ENCODE measurements around the gene PLEKHM2.
A peak's percentile ranks its signal among the peaks of the same experiment; 100 is the strongest.
"Not testable (repeated sequence)": the region's sequence is repeated elsewhere in the genome, so short reads cannot be mapped to it uniquely, and the experiment has no call there.

The PLEKHM2 gene

DNA sequence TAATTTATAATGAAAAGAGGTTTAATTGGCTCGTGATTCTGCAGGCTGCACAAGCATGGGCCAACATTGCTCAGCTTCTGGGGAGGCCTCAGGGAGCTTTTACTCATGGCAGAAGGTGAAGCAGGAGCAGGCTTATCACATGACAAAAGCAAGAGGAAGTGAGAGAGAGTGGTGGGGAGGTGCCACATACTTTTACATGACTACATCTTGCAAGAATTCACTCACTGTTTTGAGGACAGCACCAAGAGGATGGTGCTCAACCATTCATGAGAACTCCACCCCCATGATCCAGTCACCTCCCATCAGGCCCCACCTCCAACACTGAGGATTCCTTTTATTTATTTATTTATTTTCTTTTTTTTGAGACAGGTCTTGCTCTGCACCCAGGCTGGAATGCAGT is 5.5 kb upstream of the PLEKHM2 start:
- no peak for DNase-seq

DNA sequence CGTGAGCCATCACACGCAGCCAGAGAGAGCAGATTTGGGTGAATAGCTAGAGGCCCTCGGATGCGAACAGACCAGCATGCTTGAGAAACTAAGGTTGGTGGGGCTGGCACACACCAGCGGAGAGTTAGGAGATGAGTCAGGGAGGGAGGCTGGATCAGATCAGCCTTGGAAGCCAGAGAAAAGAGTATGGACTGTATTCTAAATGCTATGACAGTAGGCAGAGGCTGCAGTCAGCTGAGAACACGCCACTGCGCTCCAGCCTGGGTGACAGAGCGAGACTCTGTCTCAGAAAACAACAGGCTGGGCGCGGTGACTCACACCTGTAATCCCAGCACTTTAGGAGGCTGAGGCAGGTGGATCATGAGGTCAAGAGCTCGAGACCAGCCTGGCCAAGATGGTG is 4.0 kb upstream of the PLEKHM2 start:
- no peak for DNase-seq

DNA sequence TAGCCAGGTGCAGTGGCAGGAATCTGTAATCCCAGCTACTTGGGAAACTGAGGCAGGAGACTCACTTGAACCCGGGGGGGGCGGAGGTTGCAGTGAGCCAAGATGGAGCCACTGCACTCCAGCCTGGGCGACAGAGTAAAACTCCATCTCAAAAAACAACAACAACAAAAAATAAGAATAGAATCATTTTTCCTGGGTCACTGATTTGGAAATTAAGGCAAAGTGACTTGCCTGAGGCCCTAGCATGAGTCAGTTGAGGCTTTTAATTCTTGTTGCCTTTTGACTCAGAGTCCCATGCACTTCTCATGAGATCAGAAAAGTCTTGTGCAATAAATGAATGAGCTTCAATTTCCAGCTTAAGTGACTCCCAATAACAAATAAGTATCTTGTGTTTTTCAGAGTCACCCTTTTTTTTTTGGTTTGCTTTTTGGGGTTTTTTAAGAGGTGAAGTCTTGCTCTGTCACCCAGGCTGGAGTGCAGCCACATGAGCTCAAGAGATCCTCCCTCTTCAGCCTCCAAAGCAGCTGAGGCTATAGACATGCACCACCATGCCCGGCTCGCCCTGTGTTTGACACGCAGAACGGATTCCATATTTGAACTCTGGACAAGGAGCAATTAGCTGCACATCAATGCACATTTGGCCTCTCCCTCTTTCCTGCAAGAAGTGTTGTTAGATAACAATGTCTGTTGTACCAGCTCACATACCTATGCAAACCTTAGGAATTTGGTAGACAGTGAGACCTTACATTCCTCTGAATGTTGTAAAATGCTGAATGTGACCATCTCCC is 3.4 kb upstream of the PLEKHM2 start:
- DNase-seq, result no peak

DNA sequence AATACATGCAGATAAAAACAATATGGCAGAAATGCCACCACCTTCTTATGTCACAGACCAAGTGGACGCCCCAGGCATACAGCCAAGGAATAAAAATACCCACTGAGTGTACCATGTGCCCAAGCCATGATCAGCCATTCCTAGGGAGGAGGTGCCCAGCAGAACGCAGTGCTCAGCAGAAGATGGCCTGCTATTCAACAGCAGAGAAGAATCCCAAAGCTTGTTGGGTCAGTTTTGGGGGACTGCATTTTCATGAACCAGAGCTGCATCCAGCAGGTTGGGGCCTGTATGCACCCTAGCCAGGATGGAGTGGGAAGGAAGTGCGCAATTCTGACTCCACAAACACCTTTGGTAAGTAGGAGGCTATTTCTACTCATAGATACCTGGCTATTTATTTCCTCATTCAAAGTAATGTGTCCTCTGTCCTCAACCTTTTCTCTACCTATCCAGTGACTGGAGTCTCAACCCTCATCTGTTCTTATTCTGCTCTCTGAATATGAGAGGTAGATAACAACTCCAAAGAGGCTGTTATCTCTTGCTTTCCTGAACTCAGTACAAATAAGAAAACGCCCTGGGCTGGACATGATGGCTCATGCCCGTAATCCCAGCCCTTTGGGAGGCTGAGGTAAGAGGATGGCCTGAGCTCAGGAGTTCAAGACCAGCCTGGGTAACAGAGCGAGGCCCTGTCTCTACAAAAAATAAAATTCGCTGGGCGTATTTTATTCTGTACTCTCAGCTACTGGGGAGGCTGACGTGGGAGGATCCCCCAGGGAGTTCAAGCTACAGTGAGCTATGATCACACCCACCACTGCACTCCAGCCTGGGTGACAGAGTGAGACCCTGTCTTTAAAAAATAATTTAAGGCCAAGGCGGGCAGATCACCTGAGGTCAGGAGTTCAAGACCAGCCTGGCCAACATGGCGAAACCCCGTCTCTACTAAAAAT is 2.5 kb upstream of the PLEKHM2 start:
- no peak for DNase-seq

DNA sequence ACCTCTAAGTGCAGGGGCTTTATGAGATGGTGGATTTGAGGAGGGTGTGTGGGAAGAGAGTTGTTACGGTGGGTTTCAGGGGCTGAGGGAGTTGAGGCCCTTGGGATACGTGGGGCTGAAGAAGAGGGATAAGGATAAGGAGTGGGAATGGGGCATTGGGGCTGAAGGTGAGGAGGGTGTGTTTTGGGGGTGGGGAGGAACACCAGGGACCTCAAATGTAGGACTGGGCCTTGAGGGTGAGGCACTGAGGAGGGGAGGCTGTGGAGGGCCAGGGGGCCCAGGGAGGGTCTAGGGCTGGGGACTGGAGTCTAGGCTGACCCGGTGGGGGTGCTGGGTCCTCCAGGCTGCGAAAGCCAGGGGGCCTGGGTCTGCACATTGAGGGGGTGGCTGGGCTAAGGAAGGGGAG is 1.2 kb upstream of the PLEKHM2 start:
- no peak for DNase-seq

DNA sequence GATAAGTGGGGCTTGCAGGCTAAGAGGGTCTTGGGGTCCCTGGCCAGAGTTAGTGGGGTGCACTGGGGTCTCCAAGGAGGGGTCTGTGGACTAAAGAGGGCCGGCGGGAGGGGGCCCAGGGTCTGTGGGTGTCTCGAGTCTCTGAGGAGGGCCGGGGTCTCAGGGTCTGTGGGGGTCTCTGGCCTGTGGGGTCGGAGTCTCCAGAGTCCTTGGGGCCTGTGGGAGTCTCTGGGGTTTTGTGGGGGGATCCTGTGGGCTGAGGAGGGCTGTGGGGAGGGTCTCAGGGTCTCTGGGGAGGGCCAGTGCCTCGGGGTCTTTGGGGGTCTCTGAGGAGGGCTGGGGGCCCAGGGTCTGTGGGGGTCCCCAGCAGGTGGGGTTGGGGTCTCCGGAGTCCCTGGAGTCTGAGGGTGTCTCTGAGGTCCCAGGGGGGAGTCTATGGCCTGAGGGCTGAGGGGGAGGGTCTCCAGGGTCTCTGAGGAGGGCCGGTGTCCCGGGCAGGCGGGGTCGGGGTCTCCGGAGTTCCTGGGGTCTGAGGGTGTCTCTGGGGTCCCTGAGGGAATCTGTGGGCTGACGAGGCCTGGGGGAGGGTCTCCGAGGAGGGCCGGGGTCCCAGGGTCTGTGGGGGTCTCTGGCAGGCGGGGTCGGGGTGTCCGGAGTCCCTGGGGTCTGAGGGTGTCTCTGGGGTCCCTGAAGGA is 628 bp upstream of the PLEKHM2 start:
- no peak for DNase-seq

DNA sequence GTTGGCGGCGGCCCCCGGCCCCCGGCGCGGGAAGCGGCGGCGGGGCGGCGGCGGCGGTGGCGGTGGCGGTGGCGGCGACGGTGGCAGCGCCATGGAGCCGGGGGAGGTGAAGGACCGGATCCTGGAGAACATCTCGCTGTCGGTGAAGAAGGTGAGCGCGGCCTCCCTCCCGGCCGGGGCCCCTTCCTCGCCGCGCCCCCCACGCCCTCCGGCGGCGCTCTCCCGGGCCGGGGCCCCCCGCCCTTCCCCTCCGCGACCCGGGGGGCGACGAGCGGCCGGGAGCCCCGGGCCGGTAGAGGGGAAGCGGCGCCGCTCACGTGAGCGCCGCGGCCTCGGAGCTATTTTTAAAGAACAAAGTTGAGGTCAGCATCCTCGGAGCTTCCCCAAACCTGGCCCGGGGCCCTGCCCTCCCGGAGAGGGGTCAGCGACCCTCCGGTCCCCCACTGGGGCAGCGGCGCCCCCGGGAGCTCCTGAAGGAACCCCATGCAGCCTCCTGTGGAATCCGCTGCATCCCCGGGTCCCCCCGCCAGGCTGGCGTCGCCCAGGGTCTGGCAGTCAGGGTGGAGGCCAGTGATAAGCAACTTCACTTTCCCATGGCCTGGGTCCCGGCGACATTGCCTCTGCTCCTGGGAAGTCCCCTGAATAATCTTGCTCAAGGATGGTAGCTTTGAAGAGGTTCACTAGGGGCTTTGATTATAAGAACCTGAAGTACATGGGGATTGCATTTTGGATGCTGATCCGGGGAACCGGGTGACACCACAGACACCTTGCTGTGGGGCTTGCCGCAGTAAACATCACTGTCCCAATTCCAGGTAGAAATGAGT is 560 bp downstream of the PLEKHM2 start:
- peak; percentile 18 for DNase-seq

DNA sequence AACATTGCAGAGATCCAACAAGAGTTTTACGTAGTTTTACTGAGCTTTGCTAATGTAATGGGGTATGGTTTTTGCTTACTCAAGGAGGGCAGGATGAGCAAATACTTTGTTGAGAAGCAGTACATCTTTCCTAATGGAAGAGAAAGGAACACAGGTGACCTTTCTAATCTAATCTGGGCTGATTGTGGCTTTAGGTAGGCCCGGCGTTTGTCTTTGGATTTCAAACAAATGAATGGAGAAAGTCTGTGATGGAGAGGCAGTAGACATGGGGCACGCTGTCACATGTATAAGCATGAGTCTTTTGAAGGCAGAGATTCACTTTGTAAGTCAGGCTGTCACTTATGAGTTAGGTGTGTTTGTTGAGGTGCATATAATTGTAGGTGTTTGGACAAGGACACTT is 1.7 kb downstream of the PLEKHM2 start:
- DNase-seq, result no peak

DNA sequence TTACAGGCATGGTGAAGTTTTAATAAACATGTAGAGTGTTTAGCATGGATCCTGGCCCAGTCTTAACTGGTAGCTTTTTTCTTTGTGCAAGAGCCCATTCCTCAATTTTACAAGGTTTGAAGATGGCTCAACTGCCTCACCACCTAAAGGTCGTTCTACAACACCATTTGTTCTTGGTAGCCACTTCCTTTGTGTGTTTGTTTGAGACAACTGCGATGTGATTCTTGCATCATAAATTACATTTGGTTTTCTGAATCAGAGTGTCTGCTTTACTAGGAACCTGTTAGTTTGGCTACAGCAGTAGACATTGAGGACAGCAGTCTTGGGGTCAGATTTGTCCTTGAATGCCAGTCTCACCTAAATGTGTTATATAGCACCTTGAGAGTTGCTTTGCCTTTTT is 3.3 kb downstream of the PLEKHM2 start:
- DNase-seq, result no peak

DNA sequence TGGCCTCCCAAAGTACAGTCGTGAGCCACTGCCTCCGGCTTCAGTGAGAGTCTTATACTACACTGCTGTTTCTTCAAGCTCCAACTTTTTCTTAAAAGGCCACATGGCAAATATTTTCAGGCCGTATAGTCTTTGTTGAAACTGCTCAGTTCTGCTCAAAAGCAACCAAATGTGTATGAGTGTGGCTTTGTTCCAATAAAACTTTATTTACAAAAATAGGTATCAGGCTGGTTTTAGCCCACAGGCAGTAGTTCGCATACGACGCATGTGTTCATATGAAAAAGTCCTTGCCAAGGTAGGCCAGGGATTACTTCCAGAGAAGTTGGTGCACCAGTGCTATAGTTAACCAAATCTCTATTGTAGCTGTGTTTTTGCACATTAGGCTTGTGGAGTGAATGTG is 6.2 kb downstream of the PLEKHM2 start:
- no peak for DNase-seq

DNA sequence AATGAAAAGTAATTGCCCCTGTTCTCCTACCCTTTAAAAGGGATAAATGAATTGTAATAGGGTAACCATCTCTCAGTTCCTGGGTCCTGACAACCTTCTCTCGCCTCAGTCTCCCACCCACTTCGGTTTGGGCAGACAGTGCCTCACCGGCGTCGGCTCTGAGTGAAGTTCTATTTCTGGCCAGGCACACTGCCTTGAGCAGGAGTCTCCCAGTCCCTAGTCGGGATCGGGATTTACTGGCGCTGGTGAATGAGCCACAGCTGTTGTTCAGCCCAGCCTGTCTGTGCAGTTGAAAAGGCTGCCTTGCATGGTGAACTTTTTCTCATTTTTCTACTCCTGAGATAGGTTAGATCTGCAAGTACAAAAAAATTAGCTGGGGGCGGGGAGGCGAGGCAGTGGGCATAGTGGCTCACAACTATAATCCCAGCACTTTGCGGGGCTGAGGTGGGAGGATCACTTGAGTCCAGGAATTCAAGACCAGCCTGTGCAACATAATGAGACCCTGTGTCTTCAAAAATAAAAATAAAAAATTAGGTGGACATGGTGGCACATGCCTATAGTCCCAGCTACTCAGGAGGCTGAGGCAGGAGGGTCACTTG is 7.4 kb downstream of the PLEKHM2 start:
- DNase-seq, result no peak

DNA sequence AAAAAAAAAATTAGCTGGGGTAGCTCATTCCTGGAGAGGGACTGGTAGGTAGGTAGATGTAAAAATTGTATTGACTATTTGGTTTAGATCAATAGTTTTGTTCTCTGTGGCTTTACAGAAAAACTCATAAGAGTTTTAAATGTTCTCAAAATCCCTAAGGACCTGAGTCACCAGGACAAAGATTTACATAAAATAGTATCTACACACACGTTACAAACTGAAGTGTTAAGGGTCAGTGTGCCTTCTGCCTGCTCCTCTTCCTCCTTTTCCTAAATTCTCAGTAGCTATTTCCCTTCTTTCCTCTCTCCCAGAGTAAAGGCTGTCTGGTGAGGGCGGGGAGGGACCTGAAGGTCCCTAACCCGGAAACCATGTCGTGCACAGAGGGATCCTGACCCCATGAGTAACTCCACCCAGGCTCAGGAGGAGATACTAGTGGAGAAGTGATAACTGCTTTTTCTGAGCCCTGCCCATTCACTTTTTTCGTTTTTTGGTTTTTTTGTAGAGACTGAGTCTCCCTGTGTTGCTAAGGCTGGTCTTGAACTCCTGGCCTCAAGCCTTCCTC is 8.1 kb downstream of the PLEKHM2 start:
- no peak for DNase-seq

DNA sequence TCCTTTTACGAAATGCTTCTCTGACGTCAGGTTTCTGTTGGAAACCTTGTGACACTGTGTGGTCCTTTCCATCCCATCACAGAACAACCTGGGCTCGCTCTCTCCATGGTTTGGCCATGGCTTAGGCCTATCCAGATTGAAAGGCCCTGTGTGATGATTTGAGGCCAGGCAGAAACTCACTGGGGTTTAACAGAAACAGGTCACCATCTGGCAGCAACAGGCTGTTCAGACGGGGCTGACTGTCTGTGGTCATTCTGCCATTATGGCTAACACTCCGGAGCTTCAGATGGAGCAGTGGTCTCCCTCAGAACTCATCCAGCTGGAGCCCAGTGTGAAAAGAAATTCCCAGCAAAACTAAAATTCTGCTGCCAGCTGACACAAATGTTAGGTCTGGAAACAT is 9.3 kb downstream of the PLEKHM2 start:
- no peak for DNase-seq

DNA sequence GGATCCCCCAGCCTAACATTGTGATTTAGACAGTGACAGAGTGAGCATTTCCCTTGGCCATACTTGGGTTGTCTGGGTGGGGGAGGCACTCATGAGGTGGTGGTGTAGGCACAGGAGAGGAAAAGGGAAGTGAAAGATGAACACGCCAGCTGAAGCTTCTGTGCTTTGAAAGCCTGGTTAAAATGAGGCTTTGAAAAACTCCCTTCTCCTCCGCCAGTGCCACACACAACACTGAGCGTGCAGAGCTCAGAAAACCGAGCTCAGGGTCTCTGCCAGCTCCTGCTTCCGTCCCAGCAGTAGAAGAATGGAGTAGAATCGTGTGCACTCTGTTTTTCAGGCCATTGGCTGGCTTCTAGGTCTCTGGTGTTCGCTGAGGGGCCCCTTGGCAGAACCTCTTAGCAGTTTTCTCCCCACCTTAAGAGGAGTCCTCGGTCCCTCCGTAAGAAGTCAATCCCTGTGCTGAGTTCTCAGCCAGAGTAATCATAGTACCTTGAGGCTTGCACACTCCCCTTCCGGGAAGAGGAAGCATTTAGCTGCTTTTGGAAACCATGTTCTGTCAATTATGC is 12.9 kb downstream of the PLEKHM2 start:
- DNase-seq, result no peak

DNA sequence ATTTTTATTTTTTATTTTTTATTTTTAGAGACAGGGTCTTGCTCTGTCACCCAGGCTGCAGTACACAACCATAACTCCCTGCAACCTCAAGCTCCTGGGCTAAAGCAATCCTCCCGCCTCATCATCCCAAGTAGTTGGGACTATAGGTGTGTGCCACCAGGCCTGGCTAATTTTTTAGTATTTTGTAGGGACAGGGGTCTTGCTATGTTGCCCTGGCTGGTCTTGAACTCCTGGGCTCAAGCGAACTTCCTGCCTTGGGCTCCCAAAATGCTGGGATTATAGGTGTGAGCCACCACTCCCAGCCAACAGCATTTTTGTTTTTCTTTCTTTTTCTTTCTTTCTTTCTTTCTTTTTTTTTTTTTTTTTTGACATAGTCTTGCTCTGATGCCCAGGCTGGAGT is 14.1 kb downstream of the PLEKHM2 start:
- no peak for DNase-seq

DNA sequence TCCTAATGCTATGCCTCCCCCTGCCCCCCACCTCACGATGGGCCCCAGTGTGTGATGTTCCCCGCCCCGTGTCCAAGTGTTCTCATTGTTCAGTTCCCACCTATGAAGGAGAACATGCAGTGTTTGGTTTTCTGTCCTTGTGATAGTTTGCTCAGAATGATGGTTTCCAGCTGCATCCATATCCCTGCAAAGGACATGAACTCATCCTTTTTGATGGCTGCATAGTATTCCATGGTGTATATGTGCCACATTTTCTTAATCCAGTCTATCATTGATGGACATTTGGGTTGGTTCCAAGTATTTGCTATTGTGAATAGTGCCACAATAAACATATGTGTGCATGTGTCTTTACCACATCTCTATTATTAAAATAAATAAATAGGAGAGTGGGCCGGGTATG is 15.2 kb downstream of the PLEKHM2 start:
- not testable (repeated sequence) for DNase-seq

DNA sequence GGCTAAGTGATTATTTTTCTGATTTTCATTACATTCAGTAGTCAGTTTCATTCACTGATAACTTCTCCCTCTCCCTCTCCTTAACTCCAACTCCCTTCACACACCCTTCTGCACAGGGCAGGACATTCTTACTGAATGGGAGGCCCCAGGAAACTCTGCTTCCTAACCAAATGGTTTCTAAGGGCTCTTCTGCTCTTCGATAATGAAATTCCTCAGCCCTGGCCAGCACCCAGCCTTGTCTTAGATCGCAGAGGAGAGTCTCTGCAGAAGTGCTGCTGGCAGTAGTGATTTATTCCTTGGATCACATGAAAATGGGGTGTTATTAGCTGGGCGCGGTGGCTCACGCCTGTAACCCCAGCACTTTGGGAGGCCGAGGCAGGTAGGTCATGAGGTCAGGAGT is 16.4 kb downstream of the PLEKHM2 start:
- no peak for DNase-seq

DNA sequence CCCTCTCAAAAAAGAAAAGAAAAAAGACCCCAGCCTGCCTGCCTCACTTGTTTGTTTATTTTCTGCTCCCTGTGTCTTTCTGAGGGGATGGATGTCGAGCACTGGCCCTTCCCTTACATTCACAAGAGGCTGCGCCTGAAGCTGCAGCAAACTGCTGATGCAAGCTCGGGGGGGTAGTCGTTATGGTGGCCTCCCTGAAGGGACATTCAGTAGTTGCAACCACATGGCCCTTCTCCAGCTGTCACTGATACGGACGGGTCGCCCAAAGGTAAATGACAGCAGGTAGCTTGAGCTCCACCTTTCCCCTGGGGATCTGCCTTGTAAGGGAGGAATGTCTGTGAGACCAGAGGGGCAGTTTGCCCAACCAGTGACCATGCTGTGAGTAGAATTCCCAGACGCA is 17.7 kb downstream of the PLEKHM2 start:
- DNase-seq, result no peak

DNA sequence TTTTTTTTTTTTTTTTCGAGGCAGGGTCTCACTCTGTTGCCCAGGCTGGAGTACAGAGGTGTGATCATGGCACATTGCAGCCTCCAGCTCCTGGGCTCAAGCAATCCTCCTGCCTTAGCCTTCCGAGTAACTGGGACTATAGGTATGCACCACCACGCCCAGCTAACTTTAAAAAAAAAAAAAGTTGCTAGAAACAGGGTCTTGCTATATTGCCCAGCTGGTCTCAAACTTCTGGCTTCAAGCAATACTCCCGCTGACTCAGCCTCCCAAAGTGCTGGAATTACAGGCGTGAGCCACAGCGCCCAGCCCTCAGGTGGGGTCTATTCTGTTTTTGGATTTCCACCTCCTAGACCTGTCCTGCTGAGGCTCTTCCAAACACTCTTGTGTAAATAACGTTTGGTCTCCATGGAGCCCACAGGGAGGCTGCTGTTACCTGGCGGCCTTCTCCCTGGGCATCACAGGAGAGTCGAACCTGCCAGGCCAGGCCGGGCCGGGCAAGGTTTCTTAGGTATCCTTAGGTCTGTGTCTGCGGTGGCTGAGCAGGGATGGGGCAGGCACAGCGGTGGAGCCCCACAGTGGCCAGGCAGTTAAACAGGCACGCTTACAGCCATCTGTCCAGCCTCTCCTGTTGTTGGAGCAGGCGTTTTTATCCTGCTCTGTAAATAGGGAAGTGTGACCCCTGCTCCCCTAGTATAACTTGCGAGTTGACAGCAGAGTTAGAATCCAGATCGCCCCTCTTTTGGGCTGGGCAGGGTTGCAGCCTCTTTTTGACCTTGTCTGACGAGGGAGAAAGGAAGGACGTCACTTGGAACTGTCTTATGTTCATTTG is 18.8 kb downstream of the PLEKHM2 start:
- DNase-seq, result no peak

DNA sequence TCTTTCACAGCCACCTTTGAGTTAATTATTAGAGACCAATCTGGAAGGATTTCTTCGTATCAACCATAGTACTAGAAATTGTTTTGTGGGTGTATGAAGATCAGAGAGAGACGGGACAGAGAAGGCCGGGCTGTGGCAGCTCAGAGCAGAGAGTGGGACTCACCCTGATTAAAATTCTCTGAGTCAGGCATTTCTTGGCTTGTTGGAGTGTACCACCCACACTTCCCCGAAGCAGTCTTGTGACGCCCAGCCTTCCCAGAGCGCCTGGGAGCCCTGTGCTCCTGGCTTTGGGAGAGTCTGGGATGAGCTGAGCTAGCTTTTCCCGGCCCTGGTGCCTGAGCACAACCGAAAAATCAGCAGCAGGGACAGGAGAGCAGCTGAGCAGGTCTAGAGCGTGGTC is 19.4 kb downstream of the PLEKHM2 start:
- DNase-seq, result no peak
